Measurements from ENCODE around the gene GPRC5C. TPM values are rescaled to one million over a fixed set of nuclear protein-coding genes. Genes with fewer than 3 reads are reported as not detected.

Gene GPRC5C
- polyA plus RNA-seq, 1 donor from 2014 or later, result 12.8 TPM

GRCh38 chr17:74480290-74480689 lies 48.4 kb downstream of the GPRC5C start:
- Histone ChIP-seq H3K4me2 (ENCODE audit: low read length) (no peak overlapping the region), H3K79me2 (replicated peaks; ENCODE audit: insufficient read depth, low read length) (no peaks in the 10 kb centered on the region), H3K27me3 (ENCODE audit: insufficient read depth, low read depth, low read length) (no peaks in the 10 kb centered on the region), H3K9ac (ENCODE audit: low read length) (no peak overlapping the region), H3K4me3 (ENCODE audit: low read length) (no peak overlapping the region), H2AFZ (ENCODE audit: low read depth, low read length) (no peak overlapping the region), H4K20me1 (ENCODE audit: insufficient read depth) (no peaks in the 10 kb centered on the region), H3K27ac (ENCODE audit: low read length) (no peak overlapping the region), H3F3A (ENCODE audit: insufficient read depth, low read length, poor library complexity, severe bottlenecking) (no peaks in the 10 kb centered on the region), H3K9me2 (ENCODE audit: insufficient read depth, low read length) (no peaks in the 10 kb centered on the region), H3K36me3 (ENCODE audit: insufficient read depth, low read length) (no peaks in the 10 kb centered on the region), H3K9me3 (ENCODE audit: low read length) (no peaks in the 10 kb centered on the region)
- TF ChIP-seq RAD21 (conservative IDR thresholded peaks at IDR 0.05) (no peak), REST (IDR thresholded peaks at IDR 0.05; ENCODE audit: borderline replicate concordance) (no peak), MXI1 (conservative IDR thresholded peaks at IDR 0.05; ENCODE audit: poor library complexity, severe bottlenecking) (no peak), EZH2 (IDR thresholded peaks at IDR 0.05; ENCODE audit: borderline replicate concordance, insufficient read depth, low read length, poor library complexity, severe bottlenecking) (no peak), EP300 (conservative IDR thresholded peaks at IDR 0.05; ENCODE audit: poor library complexity, severe bottlenecking) (no peak), TAF1 (IDR thresholded peaks at IDR 0.05; ENCODE audit: low read depth) (no peak), SMC3 (conservative IDR thresholded peaks at IDR 0.05; ENCODE audit: poor library complexity) (no peak), POLR2AphosphoS5 (IDR thresholded peaks at IDR 0.05) (no peak), CTCF (IDR thresholded peaks at IDR 0.05; ENCODE audit: poor library complexity, severe bottlenecking) (no peak)

GRCh38 chr17:74481621-74482020 lies 49.7 kb downstream of the GPRC5C start:
- H2AFZ ChIP-seq (ENCODE audit: low read depth, low read length), result no peak overlapping the region
- no peak for TF ChIP-seq EP300 (conservative IDR thresholded peaks at IDR 0.05; ENCODE audit: poor library complexity, severe bottlenecking)
- TF ChIP-seq TAF1 (IDR thresholded peaks at IDR 0.05; ENCODE audit: low read depth), result no peak
- TF ChIP-seq CTCF (IDR thresholded peaks at IDR 0.05; ENCODE audit: poor library complexity, severe bottlenecking), result no peak
- no peak for TF ChIP-seq EZH2 (IDR thresholded peaks at IDR 0.05; ENCODE audit: borderline replicate concordance, insufficient read depth, low read length, poor library complexity, severe bottlenecking)
- TF ChIP-seq POLR2AphosphoS5 (IDR thresholded peaks at IDR 0.05), result no peak
- TF ChIP-seq MXI1 (conservative IDR thresholded peaks at IDR 0.05; ENCODE audit: poor library complexity, severe bottlenecking), result no peak
- no peak for TF ChIP-seq SMC3 (conservative IDR thresholded peaks at IDR 0.05; ENCODE audit: poor library complexity)
- no peak for TF ChIP-seq RAD21 (conservative IDR thresholded peaks at IDR 0.05)
- TF ChIP-seq REST (IDR thresholded peaks at IDR 0.05; ENCODE audit: borderline replicate concordance), result no peak
- H3K27ac ChIP-seq (ENCODE audit: low read length), result no peak overlapping the region
- H3K9me3 ChIP-seq (ENCODE audit: low read length), result no peaks in the 10 kb centered on the region
- H3K4me2 ChIP-seq (ENCODE audit: low read length), result no peak overlapping the region
- no peaks in the 10 kb centered on the region for H3K9me2 ChIP-seq (ENCODE audit: insufficient read depth, low read length)
- no peaks in the 10 kb centered on the region for H4K20me1 ChIP-seq (ENCODE audit: insufficient read depth)
- no peaks in the 10 kb centered on the region for H3K27me3 ChIP-seq (ENCODE audit: insufficient read depth, low read depth, low read length)
- H3K36me3 ChIP-seq (ENCODE audit: insufficient read depth, low read length), result no peaks in the 10 kb centered on the region
- no peak overlapping the region for H3K4me3 ChIP-seq (ENCODE audit: low read length)
- H3K9ac ChIP-seq (ENCODE audit: low read length), result no peak overlapping the region
- no peaks in the 10 kb centered on the region for H3K79me2 ChIP-seq (replicated peaks; ENCODE audit: insufficient read depth, low read length)
- no peaks in the 10 kb centered on the region for H3F3A ChIP-seq (ENCODE audit: insufficient read depth, low read length, poor library complexity, severe bottlenecking)

All from neural cell (in vitro differentiated cells).